ENCODE data around the gene MCTP1.
"Not testable (repeated sequence)": the region's sequence is repeated elsewhere in the genome, so short reads cannot be mapped to it uniquely, and the experiment has no call there.

Gene MCTP1

GRCh38 chr5:95027151-95027721 lies 257.7 kb downstream of the MCTP1 start:
- no peak for DNase-seq (ENCODE audit: low spot score)

- DNase-seq (ENCODE audit: low spot score): no peak
These were observed 258.2 kb downstream of the MCTP1 start for GRCh38 chr5:95026718-95027117.

DNA sequence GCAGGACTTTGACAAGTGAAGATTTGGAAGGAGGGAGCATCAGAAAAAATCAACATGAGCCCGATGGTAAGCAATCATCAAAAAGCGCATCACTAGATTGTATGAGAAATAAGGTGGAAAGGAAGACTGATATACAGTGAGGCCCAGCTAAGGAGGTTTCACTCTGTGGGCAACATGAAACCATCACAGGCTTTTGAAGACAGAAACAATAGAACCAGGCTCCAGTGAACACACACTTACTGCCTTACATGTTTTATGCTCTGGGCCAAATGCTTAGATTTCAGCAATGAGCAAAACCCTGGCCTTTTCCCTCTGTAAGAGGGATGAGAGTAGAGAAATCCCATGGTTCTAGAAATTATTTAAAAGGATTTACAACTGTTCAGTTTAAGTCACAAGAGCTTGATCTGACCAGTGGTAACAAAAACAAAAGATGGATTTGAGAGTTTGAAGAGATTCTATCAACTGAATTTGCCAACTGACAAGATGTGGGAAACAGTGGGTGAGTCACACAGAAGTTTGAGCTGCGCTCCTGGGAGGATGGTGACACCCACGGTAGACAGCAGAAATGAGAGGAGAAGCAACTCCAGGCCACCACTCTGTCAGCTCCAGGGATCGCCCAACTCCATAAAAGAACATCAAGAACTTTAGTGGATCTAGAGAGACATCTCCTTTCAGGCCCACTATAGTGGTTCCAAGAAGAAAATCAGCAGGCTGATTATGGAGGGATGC lies 261.8 kb downstream of the MCTP1 start:
- no peak for DNase-seq (ENCODE audit: low spot score)

DNA sequence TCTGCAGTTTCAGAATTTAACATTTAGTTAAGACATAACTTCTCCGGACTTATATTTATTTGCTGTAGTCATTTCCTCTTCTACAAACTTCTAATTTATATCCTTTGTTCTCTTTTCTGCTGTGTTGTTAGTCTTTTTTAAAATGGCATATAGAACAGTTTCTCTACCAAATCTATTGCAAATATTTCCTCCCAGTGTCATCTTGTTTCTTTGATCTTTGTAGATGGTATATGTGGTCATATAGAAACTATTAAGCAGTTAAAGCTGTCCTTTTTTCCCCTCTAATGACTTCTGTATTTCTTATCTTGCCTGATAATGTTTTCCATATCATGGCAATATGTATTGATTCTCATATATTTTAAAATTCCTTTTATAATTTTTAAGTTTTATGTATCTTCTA lies 264.5 kb downstream of the MCTP1 start:
- DNase-seq (ENCODE audit: low spot score): no peak

GRCh38 chr5:95018946-95019345 lies 265.9 kb downstream of the MCTP1 start:
- no peak for DNase-seq (ENCODE audit: low spot score)

GRCh38 chr5:95018511-95018910 lies 266.4 kb downstream of the MCTP1 start:
- DNase-seq (ENCODE audit: low spot score): no peak

DNA sequence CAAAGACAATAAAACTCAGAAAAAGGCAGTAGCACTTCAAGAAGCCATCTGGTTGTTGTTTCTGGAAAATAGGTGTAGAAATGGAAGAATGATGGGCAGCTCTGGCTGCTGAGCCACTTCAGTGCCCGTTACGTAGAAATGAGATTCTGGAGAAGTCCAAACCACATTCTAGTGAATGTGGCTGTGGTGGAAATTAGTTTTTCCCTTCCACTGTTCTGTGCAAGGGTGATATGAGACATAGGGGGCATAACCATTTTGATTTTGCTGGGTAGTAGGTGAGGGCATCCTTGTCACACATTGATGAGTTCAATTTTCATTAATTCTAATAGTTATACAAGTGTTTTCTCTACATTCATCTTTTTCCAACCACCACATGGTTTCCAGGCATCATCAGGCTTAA lies 275.1 kb downstream of the MCTP1 start:
- no peak for DNase-seq (ENCODE audit: low spot score)

GRCh38 chr5:95007921-95008597 lies 276.8 kb downstream of the MCTP1 start:
- DNase-seq (ENCODE audit: low spot score): no peak

DNA sequence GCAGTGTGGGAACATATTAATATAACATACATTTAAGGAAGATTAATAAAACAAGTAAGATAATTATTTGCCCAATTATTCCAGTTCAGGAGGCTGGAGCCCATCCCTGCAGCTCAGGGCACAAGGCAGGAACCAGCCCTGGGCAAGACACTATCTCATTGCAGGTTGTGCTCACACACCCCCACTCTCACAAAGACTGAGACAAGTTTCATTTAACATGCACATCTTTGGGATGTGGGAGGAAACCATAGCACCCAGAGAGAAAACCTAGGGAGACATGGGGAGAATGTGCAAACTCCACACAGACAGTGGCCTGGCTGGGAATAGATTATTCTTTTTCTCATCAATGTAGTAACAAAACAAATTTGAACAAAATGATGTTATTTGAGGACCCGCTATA lies 279.1 kb downstream of the MCTP1 start:
- no peak for DNase-seq (ENCODE audit: low spot score)

GRCh38 chr5:94998670-94999069 lies 286.2 kb downstream of the MCTP1 start:
- no peak for DNase-seq (ENCODE audit: low spot score)

DNA sequence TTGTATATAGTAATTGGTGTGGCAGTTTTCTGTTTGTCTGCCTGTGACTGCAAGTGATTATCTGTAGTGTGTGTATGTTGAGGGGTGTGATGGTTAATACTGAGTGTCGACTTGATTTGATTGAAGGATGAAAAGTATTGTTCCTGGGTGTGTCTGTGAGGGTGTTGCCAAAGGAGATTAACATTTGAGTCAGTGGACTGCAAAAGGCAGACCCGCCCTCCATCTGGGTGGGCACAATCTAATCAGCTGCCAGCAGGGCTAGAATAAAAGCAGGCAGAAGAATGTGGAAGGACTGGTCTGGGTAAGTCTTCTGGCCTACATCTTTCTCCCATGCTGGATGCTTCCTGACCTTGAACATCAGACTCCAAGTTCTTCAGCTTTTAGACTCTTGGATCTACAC lies 290.4 kb downstream of the MCTP1 start:
- DNase-seq (ENCODE audit: low spot score): not testable (repeated sequence)

DNA sequence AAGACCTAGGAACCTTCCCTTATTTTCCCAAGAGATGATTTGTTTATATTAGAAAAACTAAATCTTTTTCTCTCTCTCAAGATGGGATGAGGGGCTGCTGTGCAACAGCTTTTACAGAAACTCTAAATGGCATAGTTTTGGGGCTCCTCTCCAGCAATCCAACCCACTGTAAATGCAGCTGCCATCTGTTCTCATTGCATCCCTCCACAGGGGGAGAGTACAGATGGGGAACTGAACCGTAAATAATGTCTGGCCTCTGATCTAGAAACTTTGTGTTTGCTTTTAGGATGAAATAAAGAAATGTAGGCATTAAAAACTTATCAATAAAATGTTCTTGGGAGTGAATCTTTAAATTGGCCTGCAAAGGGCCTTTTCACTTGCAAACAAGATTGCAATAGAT lies 291.4 kb downstream of the MCTP1 start:
- no peak for DNase-seq (ENCODE audit: low spot score)

DNA sequence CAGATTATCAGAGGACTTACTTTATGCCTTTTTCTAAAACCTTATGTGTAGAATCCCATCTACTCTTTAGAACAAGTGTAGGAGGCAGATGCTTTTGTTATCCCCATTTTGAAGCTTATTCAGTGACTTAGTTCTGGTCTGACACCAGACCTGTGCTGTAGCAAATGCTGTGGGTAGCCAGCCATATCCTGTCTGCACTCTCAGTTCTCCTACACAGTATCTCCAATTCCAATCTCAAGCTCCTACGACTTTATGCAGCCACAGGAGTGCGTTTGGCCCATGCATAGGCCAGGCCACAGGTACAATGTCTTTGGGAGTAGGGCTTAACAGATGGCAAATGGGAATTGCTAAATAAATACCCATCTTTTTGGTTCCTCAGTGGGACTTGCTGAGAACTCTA lies 292.6 kb downstream of the MCTP1 start:
- no peak for DNase-seq (ENCODE audit: low spot score)

DNA sequence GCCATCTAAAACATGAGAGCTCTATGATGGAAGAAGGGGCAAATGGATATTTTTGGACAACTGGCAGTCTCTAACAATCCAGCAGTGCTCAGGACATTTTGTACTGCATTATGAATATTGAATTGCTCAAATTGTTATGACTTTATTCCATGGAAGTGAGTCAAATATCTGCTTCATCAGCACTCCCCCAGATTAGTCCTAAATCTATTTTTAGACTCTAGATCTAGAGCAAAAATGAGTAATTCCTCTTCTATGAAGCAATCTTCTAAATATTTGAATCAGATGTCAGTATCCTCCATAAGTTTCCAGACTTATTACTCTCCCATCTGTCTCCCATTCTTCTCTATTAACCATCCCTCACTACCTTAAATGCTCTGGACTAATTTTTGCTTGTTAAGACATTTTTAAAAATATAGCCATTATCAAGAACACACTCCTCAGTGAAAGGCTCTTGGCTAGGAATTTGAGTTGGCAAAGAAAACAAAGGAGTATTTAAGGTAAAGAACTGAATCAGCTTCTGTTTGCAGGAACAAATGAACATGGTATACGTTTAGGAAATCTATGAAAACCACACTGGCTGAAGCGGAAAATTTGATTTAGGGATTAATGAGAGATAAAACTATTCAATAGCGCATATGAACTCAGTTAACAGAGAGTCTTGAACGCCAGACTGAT lies 300.9 kb downstream of the MCTP1 start:
- DNase-seq (ENCODE audit: low spot score): peak; percentile 63

DNA sequence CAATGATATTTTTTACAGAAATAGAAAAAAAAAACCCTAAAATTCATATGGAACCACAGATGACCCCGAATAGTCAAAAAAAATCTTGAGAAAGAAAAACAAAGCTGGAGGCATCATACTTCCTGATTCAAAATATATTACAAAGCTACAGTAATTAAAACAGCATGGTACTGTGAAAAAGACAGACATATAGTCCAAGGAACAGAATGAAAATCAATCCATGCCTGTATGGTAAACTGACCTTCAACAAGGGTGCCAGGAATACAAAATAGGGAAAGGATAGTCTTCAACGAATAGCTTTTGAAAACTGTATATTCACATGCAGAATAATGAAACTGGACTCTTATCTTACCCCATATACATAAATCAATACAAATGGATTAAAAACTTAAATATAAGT lies 307.5 kb downstream of the MCTP1 start:
- DNase-seq (ENCODE audit: low spot score): no peak

GRCh38 chr5:94976853-94977252 lies 308.0 kb downstream of the MCTP1 start:
- DNase-seq (ENCODE audit: low spot score): no peak

DNA sequence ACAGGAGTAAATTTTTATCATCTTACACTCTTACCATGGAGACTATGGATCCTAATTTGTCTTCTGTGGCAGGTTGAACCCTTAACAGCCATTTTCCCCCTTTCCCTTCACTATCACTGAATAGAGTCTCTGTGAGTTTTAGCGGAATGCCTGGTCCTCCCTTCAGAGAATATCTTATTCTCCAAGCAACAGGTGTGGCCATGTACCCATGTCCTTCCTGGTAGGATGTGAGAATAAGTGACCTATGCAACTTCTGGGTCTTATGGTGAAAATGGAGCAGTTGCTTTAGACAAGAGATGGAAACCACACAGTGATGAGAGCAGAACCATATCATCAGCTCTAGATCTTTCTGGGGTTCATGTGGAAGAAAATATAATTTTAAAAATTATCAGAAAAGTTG lies 312.6 kb downstream of the MCTP1 start:
- DNase-seq (ENCODE audit: low spot score): no peak

GRCh38 chr5:94969174-94969573 lies 315.7 kb downstream of the MCTP1 start:
- DNase-seq (ENCODE audit: low spot score): no peak

GRCh38 chr5:94968507-94969095 lies 316.3 kb downstream of the MCTP1 start:
- DNase-seq (ENCODE audit: low spot score): peak; percentile 49

DNA sequence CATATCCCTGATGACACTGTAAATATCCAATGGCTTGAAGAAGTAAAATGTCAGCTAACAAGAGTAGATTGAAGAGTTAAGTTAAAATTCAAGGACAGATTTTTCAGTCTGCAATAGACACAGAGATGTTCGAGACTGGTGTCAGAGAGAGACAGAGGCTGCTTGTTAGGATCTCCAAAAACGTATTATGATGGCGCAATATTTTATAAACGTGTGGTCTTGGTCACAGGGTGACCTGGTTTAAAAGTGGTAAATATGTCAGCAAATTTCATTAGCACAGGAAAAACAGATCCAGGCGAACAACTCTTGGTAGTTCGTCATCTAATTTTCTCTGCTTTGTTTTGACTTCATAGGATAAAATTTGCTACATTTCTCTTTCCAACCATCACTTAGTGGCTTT lies 317.4 kb downstream of the MCTP1 start:
- no peak for DNase-seq (ENCODE audit: low spot score)

DNA sequence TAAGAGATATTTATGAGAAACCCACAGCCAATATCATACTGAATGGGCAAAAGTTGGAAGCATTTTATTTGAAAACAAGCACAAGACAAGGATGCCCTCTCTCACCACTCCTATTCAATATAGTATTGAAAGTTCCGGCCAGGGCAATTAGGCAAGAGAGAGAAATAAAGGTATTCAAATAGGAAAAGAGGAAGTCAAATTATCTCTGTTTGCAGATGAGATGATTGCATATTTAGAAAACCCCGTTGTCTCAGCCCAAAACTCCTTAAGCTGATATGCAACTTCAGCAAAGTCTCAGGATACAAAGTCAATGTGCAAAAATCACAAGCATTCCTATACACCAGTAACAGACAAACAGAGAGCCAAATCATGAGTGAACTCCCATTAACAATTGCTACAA lies 325.6 kb downstream of the MCTP1 start:
- not testable (repeated sequence) for DNase-seq (ENCODE audit: low spot score)

DNA sequence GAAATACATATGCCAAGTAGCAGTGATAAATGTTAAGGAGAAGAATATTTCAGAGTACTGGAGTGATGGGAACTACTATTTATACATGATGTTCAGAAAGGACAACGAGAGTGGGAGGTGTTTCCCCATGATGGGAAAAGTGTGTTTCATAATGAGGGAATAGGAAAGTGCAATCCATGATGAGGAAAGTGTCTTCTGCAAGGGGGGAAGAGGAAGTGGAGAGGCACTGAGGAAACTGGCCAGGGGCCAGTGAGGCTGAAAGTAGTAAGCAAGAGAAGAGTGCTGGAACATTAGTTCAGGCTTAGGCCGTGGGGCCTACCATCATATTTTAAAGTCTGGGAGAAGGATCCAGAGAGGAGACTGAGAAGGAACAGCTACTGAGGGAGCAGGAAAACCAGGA lies 339.2 kb downstream of the MCTP1 start:
- no peak for DNase-seq (ENCODE audit: low spot score)

DNA sequence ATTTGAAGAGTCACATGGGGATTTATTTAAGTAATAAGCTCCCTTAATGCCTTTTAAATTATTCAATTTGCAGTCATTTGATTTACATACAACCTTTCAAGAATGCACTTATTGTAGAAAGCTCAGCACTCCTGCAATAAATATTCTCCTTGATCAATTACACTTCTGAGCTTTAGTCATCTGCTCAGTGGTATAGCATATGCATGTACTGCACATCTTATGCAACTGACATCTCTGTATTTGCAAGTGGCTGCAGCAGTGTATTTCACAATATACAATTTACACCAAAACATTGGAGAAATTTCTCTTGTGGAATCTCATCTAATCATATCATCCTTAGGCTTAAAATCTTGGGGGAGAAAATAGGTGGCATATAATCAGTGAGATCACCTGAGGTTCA lies 340.7 kb downstream of the MCTP1 start:
- no peak for DNase-seq (ENCODE audit: low spot score)

Data from AG08395 (cell line).